Skeletal muscle satellite cell (primary cell): ENCODE measurements around the gene NAT10.
A peak's percentile ranks its signal among the peaks of the same experiment; 100 is the strongest.

Experiments
- H3K27me3 ChIP-seq: 2 replicates; pipeline ENCODE4 v1.7.0; 2013; ENCODE audit warnings: low read length; ENCODE audit not compliant: control insufficient read depth, insufficient read depth
- H3K36me3 ChIP-seq: 2 replicates; pipeline ENCODE4 v1.7.0; 2013; ENCODE audit warnings: mild to moderate bottlenecking, control low read depth, low read length; ENCODE audit not compliant: insufficient read depth
- H3K4me1 ChIP-seq: 2 replicates; pipeline ENCODE4 v1.7.0; 2013; ENCODE audit warnings: low read length; ENCODE audit not compliant: control insufficient read depth, insufficient read depth
- H3K4me2 ChIP-seq: 2 replicates; pipeline ENCODE4 v1.7.0; 2013; ENCODE audit warnings: mild to moderate bottlenecking, low read length
- H3K4me3 ChIP-seq: 2 replicates; pipeline ENCODE4 v1.7.0; 2013; ENCODE audit warnings: low read length
- H3K9ac ChIP-seq: 2 replicates; pipeline ENCODE4 v1.7.0; 2013; ENCODE audit warnings: mild to moderate bottlenecking, low read depth, low read length, moderate library complexity
- H3K9me3 ChIP-seq: replicated peaks from 2 replicates; pipeline ENCODE4 v1.7.0; 2013; ENCODE audit warnings: mild to moderate bottlenecking, control low read depth, low read length

The NAT10 gene

DNA sequence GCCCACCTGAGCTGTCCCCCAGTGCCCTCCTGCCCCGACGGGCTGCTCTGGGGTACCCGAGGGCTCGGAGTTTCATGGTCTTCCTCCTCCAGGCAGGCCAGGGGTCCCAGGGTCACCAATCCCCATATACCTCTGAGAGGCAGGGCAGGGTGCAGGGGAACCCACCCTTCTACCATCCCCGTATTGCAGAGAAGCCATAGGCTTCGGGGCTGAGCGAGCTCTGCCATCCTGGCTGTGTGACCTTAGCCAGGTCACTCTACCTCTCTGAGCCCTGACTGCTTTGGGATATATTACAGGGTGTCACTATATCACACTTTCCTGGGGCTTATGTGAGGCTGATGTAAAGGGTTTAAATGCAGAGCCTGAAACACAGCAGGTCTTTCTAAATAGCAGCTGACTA is 57.4 kb downstream of the NAT10 start:
- no peak overlapping the region for H3K4me2 ChIP-seq
- no peaks in the 10 kb centered on the region for H3K27me3 ChIP-seq
- no peaks in the 10 kb centered on the region for H3K4me1 ChIP-seq
- H3K9me3 ChIP-seq, result no peaks in the 10 kb centered on the region
- no peak overlapping the region for H3K4me3 ChIP-seq
- H3K36me3 ChIP-seq, result peaks cover 8% of the 10 kb centered on the region
- H3K9ac ChIP-seq, result no peak overlapping the region

DNA sequence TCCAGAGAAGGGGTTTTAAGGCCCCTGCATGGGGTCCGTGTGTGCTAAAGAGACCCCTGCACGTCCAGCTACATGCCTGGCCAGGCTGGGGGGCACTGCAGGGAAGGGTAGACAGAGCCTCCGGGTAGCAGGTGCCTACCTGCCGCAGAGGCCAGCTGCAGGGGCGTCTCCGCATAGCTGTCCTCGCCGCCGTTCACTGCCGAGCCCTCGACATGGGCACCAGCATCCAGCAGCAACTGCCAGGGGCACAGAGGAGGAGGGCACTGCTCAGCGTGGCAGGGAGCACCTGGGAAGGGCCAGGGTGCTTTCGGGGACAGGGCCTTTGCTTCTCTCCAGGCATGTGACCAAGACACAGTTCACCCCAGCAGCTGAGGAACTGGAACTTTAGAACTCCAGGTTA is 59.7 kb downstream of the NAT10 start:
- no peak overlapping the region for H3K4me2 ChIP-seq
- no peak overlapping the region for H3K9ac ChIP-seq
- H3K4me1 ChIP-seq, result no peaks in the 10 kb centered on the region
- H3K36me3 ChIP-seq, result peaks cover 2% of the 10 kb centered on the region
- no peaks in the 10 kb centered on the region for H3K9me3 ChIP-seq
- no peaks in the 10 kb centered on the region for H3K27me3 ChIP-seq
- no peak overlapping the region for H3K4me3 ChIP-seq

DNA sequence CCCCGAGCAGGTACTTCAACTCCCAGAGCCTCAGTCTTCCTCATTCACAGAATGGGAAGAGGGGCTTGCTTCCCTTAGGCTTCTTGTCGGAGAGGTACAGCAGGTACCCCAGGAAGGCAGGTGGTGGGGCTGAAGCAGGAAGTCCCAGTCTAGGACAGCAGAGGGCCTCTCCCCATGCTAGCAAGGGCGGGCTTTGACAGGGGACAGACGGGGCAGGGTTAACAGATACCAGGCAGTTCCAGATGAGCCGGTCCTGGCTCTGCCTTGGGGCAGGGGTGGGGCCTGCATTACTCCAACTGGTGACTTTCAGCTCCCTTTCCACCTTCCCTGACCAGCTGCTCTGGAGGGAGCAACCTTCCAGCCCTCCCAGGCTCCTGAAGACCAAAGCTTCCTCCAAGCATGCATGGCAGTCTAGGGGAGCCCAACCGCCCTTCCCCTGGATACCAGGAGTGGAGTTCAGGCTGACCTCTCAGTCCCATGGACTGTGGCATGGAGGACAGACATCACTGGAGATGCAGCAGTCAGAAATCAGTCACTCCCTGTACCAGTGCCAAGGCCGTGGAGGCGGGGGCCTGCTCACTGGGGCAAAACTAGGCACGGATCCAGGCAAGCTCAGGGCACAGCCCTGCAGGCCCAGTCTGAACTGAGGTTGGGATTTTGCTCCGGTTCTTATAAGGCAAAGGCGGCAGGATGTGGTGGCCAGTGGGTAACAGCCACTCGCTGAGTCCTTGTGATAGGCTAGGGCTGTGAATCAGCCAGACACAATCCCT is 60.5 kb downstream of the NAT10 start:
- no peak overlapping the region for H3K4me3 ChIP-seq
- H3K4me2 ChIP-seq, result no peak overlapping the region
- H3K9me3 ChIP-seq, result no peaks in the 10 kb centered on the region
- H3K36me3 ChIP-seq, result no peaks in the 10 kb centered on the region
- H3K9ac ChIP-seq, result no peak overlapping the region
- no peaks in the 10 kb centered on the region for H3K4me1 ChIP-seq
- no peaks in the 10 kb centered on the region for H3K27me3 ChIP-seq

DNA sequence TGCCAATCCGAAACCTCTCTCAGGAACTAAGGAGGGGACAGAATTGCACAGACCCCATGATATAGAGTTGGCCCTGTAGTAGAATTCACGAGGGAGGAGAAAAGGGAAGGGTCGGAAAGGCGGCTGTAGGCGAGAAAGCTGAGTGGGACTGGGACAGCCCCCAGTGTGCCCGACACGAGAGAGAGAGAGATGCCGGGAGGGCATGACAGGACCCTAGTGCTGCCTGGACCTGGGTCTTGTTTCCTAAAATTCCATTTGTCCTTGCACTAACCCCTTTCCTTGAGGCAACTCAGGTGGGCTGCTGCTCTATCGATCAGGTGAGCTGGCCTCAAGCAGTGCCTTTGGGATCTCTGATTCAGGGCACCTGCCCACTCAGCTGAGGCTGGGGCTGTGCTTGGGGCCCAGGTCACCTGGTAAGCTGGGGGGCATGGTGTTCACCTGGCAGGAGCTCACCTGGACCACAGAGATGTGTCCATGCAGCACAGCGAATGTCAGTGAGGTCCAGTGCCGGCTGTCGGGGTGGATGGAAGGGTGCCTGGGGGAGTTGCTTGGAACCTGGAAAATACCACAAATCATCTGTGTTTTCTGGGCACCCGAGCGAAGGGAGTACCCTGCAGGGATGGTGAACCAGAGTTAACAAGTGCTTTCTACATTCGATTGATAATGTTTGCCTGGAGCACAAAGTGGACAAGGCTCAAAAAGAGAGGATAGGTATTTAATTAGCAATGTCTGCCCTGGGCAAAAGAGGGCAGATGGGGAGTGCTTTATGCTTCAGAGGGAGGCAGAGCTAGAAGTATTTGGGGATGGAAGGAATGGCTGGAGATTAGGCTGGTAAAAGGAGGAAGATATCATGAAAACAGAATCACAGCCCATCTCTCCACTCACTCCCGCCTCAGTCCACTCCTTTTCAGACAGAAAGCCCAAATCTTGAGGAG is 61.6 kb downstream of the NAT10 start:
- Histone ChIP-seq H3K27me3 (no peaks in the 10 kb centered on the region), H3K9ac (no peak overlapping the region), H3K36me3 (no peaks in the 10 kb centered on the region), H3K9me3 (no peaks in the 10 kb centered on the region), H3K4me2 (no peak overlapping the region), H3K4me1 (no peaks in the 10 kb centered on the region), H3K4me3 (no peak overlapping the region)

DNA sequence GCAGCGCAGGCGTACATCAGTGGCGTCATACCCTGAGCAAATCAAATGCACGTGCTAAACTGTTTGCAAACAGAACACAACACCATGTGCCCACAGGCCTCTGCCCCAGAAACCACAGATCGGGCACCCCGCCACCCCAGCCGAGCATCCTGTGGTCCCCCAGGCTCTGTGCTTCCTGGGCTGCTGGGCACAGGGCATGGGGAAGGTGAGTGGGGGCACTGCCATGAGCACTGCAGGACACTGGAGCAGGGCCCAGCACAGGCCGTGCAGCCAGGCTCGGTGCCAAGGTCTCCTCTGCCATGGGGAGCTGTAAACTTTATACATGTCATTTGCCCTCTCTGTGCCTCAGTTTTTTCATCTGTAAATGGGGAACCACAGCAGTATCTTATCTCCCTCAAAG is 62.5 kb downstream of the NAT10 start:
- Histone ChIP-seq H3K27me3 (peaks cover 4% of the 10 kb centered on the region), H3K9me3 (no peaks in the 10 kb centered on the region), H3K4me2 (no peak overlapping the region), H3K4me1 (no peaks in the 10 kb centered on the region), H3K36me3 (no peaks in the 10 kb centered on the region), H3K9ac (no peak overlapping the region), H3K4me3 (no peak overlapping the region)

DNA sequence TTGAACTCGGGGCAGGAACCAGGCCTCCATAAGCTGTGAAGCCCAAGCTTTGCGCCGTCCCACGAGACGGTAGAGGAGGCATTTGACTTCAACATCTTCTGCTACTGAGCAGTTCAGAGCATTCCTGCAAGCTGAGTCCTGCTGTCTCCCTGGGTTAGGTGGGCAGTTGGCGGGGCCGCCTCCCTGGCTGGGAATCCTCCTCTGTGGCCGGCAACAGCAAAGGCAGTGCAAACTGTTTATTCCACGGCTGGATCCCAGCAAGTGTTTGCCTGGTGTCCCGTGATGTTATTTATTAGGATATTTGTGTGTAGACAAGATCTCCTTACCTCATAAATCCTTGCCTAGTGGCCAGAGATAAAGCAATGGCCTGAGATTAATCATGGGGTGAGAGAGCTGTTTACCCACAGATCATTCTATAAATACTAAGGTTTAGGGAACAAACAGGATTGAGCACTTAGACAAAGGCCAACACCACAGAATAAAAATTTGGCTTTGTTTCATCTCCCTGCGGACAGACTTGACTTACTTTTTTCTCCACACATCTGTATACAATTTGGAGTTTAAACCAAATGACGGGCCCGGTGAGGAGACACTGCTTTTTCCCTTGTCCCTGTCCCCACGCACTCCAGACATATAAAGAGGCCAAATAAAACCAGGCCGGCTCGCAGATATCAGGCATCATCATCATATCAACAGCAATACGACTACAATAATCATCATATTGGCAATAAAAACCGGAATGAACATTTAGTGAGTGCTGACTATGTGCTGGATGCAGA is 63.4 kb downstream of the NAT10 start:
- H3K4me1 ChIP-seq, result no peaks in the 10 kb centered on the region
- no peaks in the 10 kb centered on the region for H3K36me3 ChIP-seq
- H3K9ac ChIP-seq, result no peak overlapping the region
- peaks cover 4% of the 10 kb centered on the region for H3K27me3 ChIP-seq
- H3K4me3 ChIP-seq, result no peak overlapping the region
- no peak overlapping the region for H3K4me2 ChIP-seq
- H3K9me3 ChIP-seq, result no peaks in the 10 kb centered on the region

DNA sequence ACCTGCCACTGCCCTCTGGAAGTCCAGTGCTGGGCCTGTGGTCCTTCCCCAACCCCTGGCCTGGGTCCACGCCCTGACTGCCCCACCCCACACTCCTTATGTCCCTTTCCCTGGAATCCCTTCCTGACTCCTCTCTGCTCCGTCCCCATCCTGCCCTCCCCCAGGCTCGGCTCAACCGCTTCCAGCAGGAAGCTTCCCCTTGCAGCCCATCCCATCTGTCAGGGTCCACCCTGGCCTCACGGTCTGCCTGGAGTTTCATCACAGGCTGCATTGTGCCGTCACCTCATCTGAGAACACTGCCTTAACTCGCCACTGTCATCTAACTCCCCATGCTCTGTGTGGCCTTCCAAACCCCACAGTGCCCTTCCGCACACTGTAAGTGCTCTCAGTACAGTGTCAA is 64.3 kb downstream of the NAT10 start:
- H3K4me1 ChIP-seq, result peaks cover 3% of the 10 kb centered on the region
- no peaks in the 10 kb centered on the region for H3K36me3 ChIP-seq
- no peak overlapping the region for H3K9ac ChIP-seq
- no peak overlapping the region for H3K4me2 ChIP-seq
- peaks cover 4% of the 10 kb centered on the region for H3K27me3 ChIP-seq
- H3K9me3 ChIP-seq, result no peaks in the 10 kb centered on the region
- no peak overlapping the region for H3K4me3 ChIP-seq

DNA sequence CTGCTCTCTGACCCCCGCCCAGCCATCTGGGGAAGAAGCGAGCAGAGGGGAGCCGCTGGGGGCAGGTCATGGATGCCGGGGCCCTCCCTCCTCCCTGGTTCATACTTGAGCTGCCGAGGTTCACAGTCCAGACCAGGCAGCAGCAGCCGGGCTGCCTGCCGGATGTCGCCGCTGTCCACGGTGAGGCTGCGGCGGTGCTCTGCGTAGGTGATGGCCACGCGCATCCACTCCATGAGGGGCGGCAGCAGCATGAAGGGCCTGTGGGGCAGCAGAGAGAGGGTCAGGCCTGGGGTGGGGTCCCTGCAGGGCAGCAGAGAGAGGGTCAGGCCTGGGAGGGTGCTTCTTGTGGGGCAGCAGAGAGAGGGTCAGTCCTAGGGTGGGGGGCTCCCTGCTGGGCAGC is 67.6 kb downstream of the NAT10 start:
- Histone ChIP-seq H3K9me3 (no peaks in the 10 kb centered on the region), H3K4me3 (no peak overlapping the region), H3K4me2 (no peak overlapping the region), H3K27me3 (peaks cover 4% of the 10 kb centered on the region), H3K9ac (no peak overlapping the region), H3K4me1 (peaks cover 4% of the 10 kb centered on the region), H3K36me3 (no peaks in the 10 kb centered on the region)

DNA sequence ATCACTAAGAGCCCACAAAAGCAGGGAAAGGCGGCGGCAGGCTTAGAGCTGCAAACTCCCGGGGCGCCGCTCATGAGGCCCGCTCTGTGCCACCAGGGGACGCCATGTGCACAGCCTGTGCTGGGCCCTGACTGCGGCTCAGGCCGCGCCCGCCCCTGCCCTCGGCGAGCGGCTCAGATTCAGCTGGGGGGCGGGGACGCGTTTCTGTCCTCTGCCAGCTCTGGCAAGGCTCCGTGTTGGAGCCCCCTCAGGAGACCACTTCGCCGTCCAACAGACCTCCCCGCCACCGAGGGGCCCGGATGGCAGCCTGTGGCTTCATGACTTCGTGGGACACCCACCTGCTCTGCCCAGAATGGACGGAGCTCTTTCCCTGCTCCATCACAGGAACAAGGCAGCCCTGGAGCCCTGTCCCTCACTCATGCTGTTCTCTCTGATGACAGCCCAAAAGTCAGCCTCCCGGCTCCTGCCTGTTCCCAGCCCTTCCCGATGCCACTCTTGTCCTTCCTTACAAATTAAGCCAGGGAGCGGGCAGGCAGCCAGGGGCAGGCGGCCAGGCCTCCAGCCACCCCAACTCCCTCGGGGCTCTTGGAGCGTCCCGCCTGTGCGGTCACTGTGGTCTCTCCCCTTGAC is 69.1 kb downstream of the NAT10 start:
- Histone ChIP-seq H3K4me1 (peaks cover 4% of the 10 kb centered on the region), H3K4me3 (peak overlapping the region; percentile 46), H3K9me3 (no peaks in the 10 kb centered on the region), H3K4me2 (peak overlapping the region; percentile 87), H3K9ac (peak overlapping the region; percentile 28), H3K27me3 (peaks cover 4% of the 10 kb centered on the region), H3K36me3 (no peaks in the 10 kb centered on the region)

DNA sequence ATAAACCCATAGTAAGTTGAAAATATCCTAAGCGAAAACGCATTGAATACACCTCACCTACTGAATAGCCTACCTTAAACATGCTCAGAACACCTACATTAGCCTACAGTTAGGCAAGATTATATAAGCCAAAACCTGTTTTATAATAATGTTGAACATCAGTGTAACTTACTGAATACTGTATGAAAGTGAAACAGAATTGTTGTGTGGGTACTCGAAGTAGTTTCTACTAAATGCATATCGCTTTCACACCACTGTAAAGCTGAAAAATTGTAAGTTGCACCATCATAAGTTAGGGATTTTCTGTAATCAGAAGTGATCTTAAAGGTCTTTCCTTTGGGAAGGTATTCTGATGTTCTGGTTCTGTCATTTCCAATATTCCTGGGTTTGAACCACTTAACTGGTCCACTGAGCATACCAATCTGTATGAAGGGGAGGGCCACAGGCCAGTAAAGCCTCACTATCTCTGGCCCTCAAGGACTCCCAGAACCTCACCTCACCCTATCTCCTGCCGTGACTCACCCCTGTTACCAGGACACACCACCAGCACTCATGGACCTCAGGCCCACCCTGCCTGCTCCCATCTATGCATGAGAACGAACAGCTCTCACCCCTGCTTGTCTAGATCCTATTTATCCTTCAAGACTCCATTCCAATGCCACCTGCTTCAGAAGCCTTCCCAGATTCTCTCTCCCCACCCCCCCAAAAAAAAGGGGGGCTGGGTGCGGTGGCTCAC is 70.0 kb downstream of the NAT10 start:
- no peaks in the 10 kb centered on the region for H3K36me3 ChIP-seq
- H3K27me3 ChIP-seq, result peaks cover 4% of the 10 kb centered on the region
- H3K4me1 ChIP-seq, result peaks cover 4% of the 10 kb centered on the region
- no peaks in the 10 kb centered on the region for H3K9me3 ChIP-seq
- no peak overlapping the region for H3K4me3 ChIP-seq
- H3K9ac ChIP-seq, result no peak overlapping the region
- no peak overlapping the region for H3K4me2 ChIP-seq
